ENCODE measurements around the gene CUX1.

DNA sequence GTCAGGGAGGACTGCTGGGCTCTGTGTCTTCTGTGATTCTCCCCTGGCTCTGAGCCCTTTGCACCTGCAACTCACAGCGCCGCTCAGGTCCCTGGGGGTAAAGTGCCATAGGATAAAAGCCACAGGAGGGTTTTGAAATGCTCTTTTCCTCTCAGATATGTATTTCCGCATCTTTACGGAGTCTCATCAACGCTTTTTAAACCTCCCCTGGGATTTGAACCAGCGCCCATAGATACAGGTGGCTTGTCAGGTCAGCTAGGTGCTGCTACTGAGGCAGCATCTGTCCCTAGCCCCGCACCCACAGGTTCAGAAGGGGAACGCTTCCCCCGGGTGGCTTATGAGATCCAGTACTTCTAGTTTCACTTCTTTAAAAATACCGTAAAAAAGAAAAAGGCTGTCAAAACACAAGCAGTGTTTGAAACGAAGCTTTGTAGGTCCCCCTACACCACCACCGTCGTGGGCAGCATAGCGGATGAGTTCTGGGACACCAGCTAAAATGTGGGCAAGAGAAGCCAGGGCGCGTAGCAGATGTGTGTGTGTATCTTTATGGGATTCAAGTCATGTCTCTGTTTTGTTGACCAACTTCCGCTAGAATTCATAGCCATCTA lies 173.5 kb downstream of the CUX1 start:
- TF ChIP-seq CTCF (IDR thresholded peaks at IDR 0.05; ENCODE audit: low read depth, low read length, poor library complexity, severe bottlenecking), result peak; percentile 25
- TF ChIP-seq EZH2phosphoT487 (IDR thresholded peaks at IDR 0.05; ENCODE audit: borderline replicate concordance, low read length), result no peak
